K562 (cell line): ENCODE data around the gene PCBP3. TPM values are rescaled to one million over a fixed set of nuclear protein-coding genes. Genes with fewer than 3 reads are reported as not detected.
A peak's percentile ranks its signal among the peaks of the same experiment; 100 is the strongest.
"Not testable (repeated sequence)": the region's sequence is repeated elsewhere in the genome, so short reads cannot be mapped to it uniquely, and the experiment has no call there.

ENCODE experiments used
- ATAC-seq: fragments of 200-7000 bp; cut with Tn5 transposase; 3 replicates; pipeline ENCODE4 v1.9.1; 2020; ENCODE audit warnings: moderate library complexity
- BruUV-seq: library from RNA; stranded (reverse); fragments of 400-500 nt; replicated peaks from 2 replicates; lab custom pipeline; 2021; lab: Mats Ljungman, UMichigan
- CTCF ChIA-PET: fragments of 300-600 bp; formaldehyde crosslinking; extraction: SDS; loops from one replicate; lab custom pipeline; 2021; ENCODE audit warnings: low intra/inter-chr PET ratio; lab: Yijun Ruan, JAX
- POLR2A ChIA-PET: fragments of 300-600, 350-650 bp; sonication (Branson Sonifier 250); formaldehyde crosslinking; extraction: SDS; loops from one replicate; lab custom pipeline; 2021; ENCODE audit warnings: antibody characterized with exemption, inconsistent platforms; lab: Yijun Ruan, JAX
- DNase-seq, 4 experiments: peaks; one replicate each; pipeline versions ENCODE4 v3.0.0 to v3.0.0-alpha.2; 2011 to 2018; ENCODE audit warnings: low spot score in 3 of 4, mixed read lengths in 3 of 4; ENCODE audit errors: extremely low read depth in 1 of 4
- FAIRE-seq: peaks from 2 replicates; lab custom pipeline; 2011; peaks lifted over from hg19 to GRCh38; lab: Jason Lieb, UNC
- H2AFZ ChIP-seq: 2 replicates; pipeline ENCODE4 v1.6.0; 2011; ENCODE audit warnings: low read depth, low read length, control low read depth, inconsistent platforms
- H3K27ac ChIP-seq: fragments of 200-600 bp; 3 replicates; pipeline ENCODE4 v1.8.0; 2011; ENCODE audit warnings: low read depth, mild to moderate bottlenecking, control low read depth, inconsistent platforms, low read length, moderate library complexity, mixed read lengths; ENCODE audit errors: extremely low read depth
- H3K27me3 ChIP-seq, 2 experiments: fragments of 300-600 bp in 1 of 2; 2 replicates in 1 of 2; 3 replicates in 1 of 2; pipeline versions ENCODE4 v1.6.0 to v1.8.0; 2011; ENCODE audit warnings: inconsistent platforms in 2 of 2, low read length in 2 of 2, mild to moderate bottlenecking in 1 of 2, mixed read lengths in 1 of 2, moderate library complexity in 1 of 2; ENCODE audit not compliant: control insufficient read depth in 2 of 2, insufficient read depth in 2 of 2
- H3K36me3 ChIP-seq: fragments of 300-600 bp; 3 replicates; pipeline ENCODE4 v1.8.0; 2011; ENCODE audit warnings: mild to moderate bottlenecking, low read length, inconsistent platforms; ENCODE audit not compliant: control insufficient read depth, insufficient read depth
- H3K4me1 ChIP-seq, 2 experiments: fragments of 200-600 bp in 1 of 2; replicated peaks in 1 of 2; 2 replicates in 1 of 2; 3 replicates in 1 of 2; pipeline versions ENCODE4 v1.5.1 to v1.8.0; 2011; ENCODE audit warnings: inconsistent platforms in 2 of 2, low read length in 2 of 2, mild to moderate bottlenecking in 1 of 2, mixed read lengths in 1 of 2, moderate library complexity in 1 of 2; ENCODE audit not compliant: control insufficient read depth in 2 of 2, insufficient read depth in 2 of 2
- H3K4me2 ChIP-seq: 2 replicates; pipeline ENCODE4 v1.6.1; 2011; ENCODE audit warnings: low read length, control low read depth, inconsistent platforms, mixed read lengths; ENCODE audit not compliant: insufficient read depth
- H3K4me3 ChIP-seq: fragments of 200-600 bp; sonication (generic), shearing (Covaris generic); 2 replicates; pipeline ENCODE4 v1.5.1; 2016; ENCODE audit warnings: control low read depth, inconsistent platforms
- H3K79me2 ChIP-seq: fragments of 200-600 bp; 3 replicates; pipeline ENCODE4 v1.8.0; 2011; ENCODE audit warnings: low read length, inconsistent platforms; ENCODE audit not compliant: control insufficient read depth, insufficient read depth
- H3K9ac ChIP-seq, 2 experiments: 2 replicates each; pipeline versions ENCODE4 v1.6.0 to v1.6.1; 2011; ENCODE audit warnings: low read depth in 2 of 2, low read length in 2 of 2, control low read depth in 1 of 2, inconsistent platforms in 1 of 2, mild to moderate bottlenecking in 1 of 2, mixed read lengths in 1 of 2; ENCODE audit not compliant: insufficient read depth in 1 of 2
- H3K9me1 ChIP-seq: one replicate; pipeline ENCODE4 v1.6.0; 2011; ENCODE audit warnings: inconsistent platforms, mild to moderate bottlenecking, low read length, moderate library complexity; ENCODE audit not compliant: control insufficient read depth, insufficient read depth
- H3K9me3 ChIP-seq: replicated peaks from 2 replicates; pipeline ENCODE4 v1.5.1; 2011; ENCODE audit warnings: low read depth, low read length, inconsistent platforms; ENCODE audit not compliant: control insufficient read depth, insufficient read depth
- H4K20me1 ChIP-seq: replicated peaks from 2 replicates; pipeline ENCODE4 v1.6.1; 2011; ENCODE audit warnings: low read length, inconsistent platforms, mixed read lengths; ENCODE audit not compliant: control insufficient read depth, insufficient read depth
- EGR1 ChIP-seq: fragments of 450-650 bp; conservative IDR thresholded peaks from 2 replicates; pipeline ENCODE4 v1.6.1; 2017; ENCODE audit warnings: mild to moderate bottlenecking
- JUN ChIP-seq, 2 experiments: sonication (generic) in 1 of 2; formaldehyde crosslinking in 1 of 2; IDR thresholded peaks; 2 replicates each; pipeline versions ENCODE4 v1.6.1 to v1.8.0; 2012 to 2022; ENCODE audit warnings: borderline replicate concordance in 2 of 2, mild to moderate bottlenecking in 2 of 2, improper control_type of control experiment in 1 of 2, low read depth in 1 of 2, low read length in 1 of 2, missing genetic modification reagents in 1 of 2
- MCM7 ChIP-seq, 2 experiments: fragments of 450-650 bp; IDR thresholded peaks; 2 replicates each; pipeline ENCODE4 v1.6.1; 2016 to 2018
- TFAM ChIP-seq: fragments of 250-450 bp; sonication (Bioruptor Pico); conservative IDR thresholded peaks from 2 replicates; pipeline ENCODE4 v1.5.0; 2021; ENCODE audit warnings: mild to moderate bottlenecking, moderate library complexity
- WGBS: fragments of 100-300 bp; shearing (Covaris generic); methylation state at CpG from one replicate; pipeline ENCODE4 v1.1.6; 2016; ENCODE audit warnings: low coverage, mixed read lengths; ENCODE audit not compliant: insufficient coverage; ENCODE audit errors: missing lambda C conversion rate; 5-methylcytosine and 5-hydroxymethylcytosine counted together
- in situ Hi-C: fragments of 300-500 bp; cut with MboI; formaldehyde crosslinking; loops from 4 replicates; pipeline ENCODE4 v1.15.0; 2018; ENCODE audit warnings: inconsistent platforms, mixed read lengths
- intact Hi-C: fragments of 100-400 bp; cut with micrococcal nuclease; formaldehyde crosslinking; loops from 2 replicates; pipeline ENCODE4 v1.14.2; 2022
- polyA plus RNA-seq, 8 experiments: library from polyadenylated mRNA; depleted of rRNA in 4 of 8; stranded (reverse) in 5 of 8; unstranded in 3 of 8; fragments of >200 nt; fragmentation: Nextera tagmentation in 2 of 8; fragmentation: Illumina TruSeq in 1 of 8; extraction: Ambion mirVana in 2 of 8; extraction: Trizol in 1 of 8; gene quantifications; 2 replicates each; pipeline versions ENCODE4 v1.2.1 to v1.2.3, GENCODE V29; 2011 to 2014; ENCODE audit warnings: inconsistent platforms in 1 of 8, missing spikeins in 1 of 8
- total RNA-seq, 7 experiments: library from RNA; depleted of rRNA in 6 of 7; stranded (reverse); fragments of >200 nt in 6 of 7; fragmentation: Illumina TruSeq in 2 of 7; extraction: Trizol in 2 of 7; gene quantifications; 2 replicates each; pipeline versions ENCODE4 v1.2.1 to v1.2.3, GENCODE V29; 2011 to 2021; ENCODE audit warnings: low replicate concordance in 1 of 7

Gene PCBP3
- total and polyA plus RNA-seq, 9 of the 15 experiments (the other 6 are each of a cell fraction or from before 2014, with no cell fraction given) = 0.18 TPM; not detected in 8

DNA sequence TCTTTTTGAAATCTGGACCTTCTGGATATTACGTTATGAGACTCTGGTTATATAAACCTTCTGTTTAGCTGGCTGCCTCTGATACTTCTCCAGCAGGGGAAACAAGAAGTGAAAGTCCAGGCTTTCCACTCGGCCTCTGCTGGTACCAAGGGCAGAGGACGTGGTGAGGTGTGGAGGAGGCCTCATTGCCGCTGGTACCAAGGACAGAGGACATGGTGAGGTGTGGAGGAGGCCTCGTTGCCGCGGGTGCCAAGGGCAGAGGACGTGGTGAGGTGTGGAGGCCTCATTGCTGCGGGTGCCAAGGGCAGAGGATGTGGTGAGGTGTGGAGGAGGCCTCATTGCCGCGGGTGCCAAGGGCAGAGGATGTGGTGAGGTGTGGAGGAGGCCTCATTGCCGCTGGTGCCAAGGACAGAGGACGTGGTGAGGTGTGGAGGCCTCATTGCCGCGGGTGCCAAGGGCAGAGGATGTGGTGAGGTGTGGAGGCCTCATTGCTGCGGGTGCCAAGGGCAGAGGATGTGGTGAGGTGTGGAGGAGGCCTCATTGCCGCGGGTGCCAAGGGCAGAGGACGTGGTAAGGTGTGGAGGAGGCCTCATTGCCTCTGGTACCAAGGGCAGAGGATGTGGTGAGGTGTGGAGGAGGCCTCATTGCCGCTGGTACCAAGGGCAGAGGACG, 242.5 kb downstream of the PCBP3 start:
- H4K20me1 ChIP-seq, H3K9ac ChIP-seq, H2AFZ ChIP-seq, ATAC-seq, CTCF ChIA-PET, H3K27ac ChIP-seq, intact Hi-C loops, H3K36me3 ChIP-seq, H3K9me1 ChIP-seq, H3K4me3 ChIP-seq, H3K9me3 ChIP-seq, FAIRE-seq, DNase-seq, H3K4me1 ChIP-seq, H3K79me2 ChIP-seq, BruUV-seq, in situ Hi-C loops, H3K4me2 ChIP-seq: not testable (repeated sequence)
- H3K27me3 ChIP-seq = peaks cover 35 to 53% of the 10 kb centered on the region in 2 experiments
- WGBS = 0% methylated on average over 17 of the region's 21 CpGs
- POLR2A ChIA-PET = interaction anchor here (0.6 kb wide), 1 partner anchor 793 kb away, joined by 3 read pairs; no protein-coding TSS in a partner anchor

DNA sequence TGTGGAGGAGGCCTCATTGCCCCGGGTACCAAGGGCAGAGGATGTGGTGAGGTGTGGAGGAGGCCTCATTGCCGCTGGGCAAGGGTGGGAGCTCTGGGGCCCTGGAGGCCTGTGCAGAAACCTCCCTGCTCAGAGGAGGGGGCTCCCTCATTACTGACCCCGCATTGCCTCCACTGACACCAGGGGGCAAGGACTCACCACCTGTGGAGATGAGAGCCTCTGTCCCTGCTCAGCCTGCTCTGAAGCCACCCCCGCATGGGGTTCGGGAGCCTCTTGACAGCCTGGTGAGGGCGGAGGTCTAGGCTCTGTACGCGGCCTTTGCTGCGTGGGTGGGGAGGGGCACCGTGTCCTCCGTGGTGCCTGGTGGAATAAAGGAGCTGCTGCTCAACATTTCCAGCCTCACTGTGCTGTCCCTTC, 243.1 kb downstream of the PCBP3 start:
- peaks cover 37 to 55% of the 10 kb centered on the region in 2 experiments for H3K27me3 ChIP-seq
- H3K4me2 ChIP-seq = no peak overlapping the region
- no peak overlapping the region for H3K9ac ChIP-seq
- ChIA-PET POLR2A (no interaction called here), CTCF (no interaction called here)
- 0% methylated on average over 11 of the region's 11 CpGs for WGBS
- no peak for FAIRE-seq
- BruUV-seq = no TSS peak
- H3K27ac ChIP-seq = no peak overlapping the region
- H3K9me3 ChIP-seq = no peaks in the 10 kb centered on the region
- 0 out of 2 replicates have a peak, but pooled peaks cover 10% of the 10 kb centered on the region for H4K20me1 ChIP-seq
- ATAC-seq = no peak
- no peak for TF ChIP-seq TFAM
- TF ChIP-seq EGR1 = peak; percentile 27; the same call in 1 of the 2 replicates
- no peak for TF ChIP-seq MCM7 (IDR thresholded peaks at IDR 0.05)
- TF ChIP-seq JUN (IDR thresholded peaks at IDR 0.05; ENCODE audit: borderline replicate concordance, low read depth, low read length) = no peak
- TF ChIP-seq JUN (CRISPR knock-in tag; IDR thresholded peaks at IDR 0.05; ENCODE audit: borderline replicate concordance) = no peak
- H3K4me1 ChIP-seq = peaks cover 0 to 1% of the 10 kb centered on the region in 2 experiments; a peak in 2 of 5 replicates
- in situ Hi-C loops (no loop called here), intact Hi-C loops (no loop called here)
- no peaks in the 10 kb centered on the region for H3K9me1 ChIP-seq
- DNase-seq = no peak
- H2AFZ ChIP-seq = no peak overlapping the region
- no peak overlapping the region for H3K4me3 ChIP-seq
- no peaks in the 10 kb centered on the region for H3K36me3 ChIP-seq
- H3K79me2 ChIP-seq = no peaks in the 10 kb centered on the region
